Measurements from ENCODE around the gene PLA2G2C.

- TF ChIP-seq POLR2AphosphoS5 (IDR thresholded peaks at IDR 0.05; ENCODE audit: low read depth, low read length), result no peak
- TF ChIP-seq POLR2A (IDR thresholded peaks at IDR 0.05; ENCODE audit: low read depth, low read length), result no peak
These were observed 17.5 kb downstream of the PLA2G2C start for GRCh38 chr1:20168564-20169491.
